B cell (primary cell): ENCODE data around the gene ANK3. TPM values are rescaled to one million over a fixed set of nuclear protein-coding genes. Genes with fewer than 3 reads are reported as not detected.
A peak's percentile ranks its signal among the peaks of the same experiment; 100 is the strongest.

Source experiments
- ATAC-seq: fragments of 200-7000 bp; cut with Tn5 transposase; one replicate; pipeline ENCODE4 v1.10.0; 2021; ENCODE audit warnings: low read depth, mild to moderate bottlenecking, moderate number of reproducible peaks, moderate library complexity
- CTCF ChIA-PET: fragments of 350-600 bp; sonication (Branson Sonifier 250); formaldehyde crosslinking; loops from one replicate; lab custom pipeline; 2021; ENCODE audit warnings: antibody characterized with exemption, inconsistent platforms; lab: Charles Lee
- POLR2A ChIA-PET: fragments of 350-600 bp; sonication (Branson Sonifier 250); formaldehyde crosslinking; loops from one replicate; lab custom pipeline; 2021; ENCODE audit warnings: antibody characterized with exemption; lab: Charles Lee
- DNase-seq: peaks from one replicate; pipeline ENCODE4 v3.0.0; 2013
- H2AFZ ChIP-seq: 2 replicates; pipeline ENCODE4 v1.6.1; 2012; ENCODE audit warnings: mild to moderate bottlenecking, low read depth, low read length; ENCODE audit not compliant: insufficient read depth, poor library complexity, severe bottlenecking
- H3K27ac ChIP-seq, 2 donors: 1 replicate in 1 of 2; 2 replicates in 1 of 2; pipeline ENCODE4 v1.5.1; 2012 to 2013; ENCODE audit warnings: low read length in 2 of 2, mild to moderate bottlenecking in 2 of 2, moderate library complexity in 1 of 2
- H3K27me3 ChIP-seq, 4 experiments: fragments of 200-600 bp in 1 of 4; sonication (generic) in 1 of 4; replicated peaks in 1 of 4; 1 replicate in 2 of 4; 2 replicates in 2 of 4; pipeline versions ENCODE4 v1.6.1 to v1.7.0; 2013 to 2016; ENCODE audit warnings: low read length in 3 of 4, mild to moderate bottlenecking in 2 of 4, mixed read lengths in 1 of 4, moderate library complexity in 1 of 4; ENCODE audit not compliant: insufficient read depth in 4 of 4, control insufficient read depth in 3 of 4; ENCODE audit errors: control extremely low read depth in 1 of 4
- H3K36me3 ChIP-seq, 2 experiments: replicated peaks in 1 of 2; 1 replicate in 1 of 2; 2 replicates in 1 of 2; pipeline versions ENCODE4 v1.6.1 to v1.7.1; 2013; ENCODE audit warnings: low read length in 1 of 2; ENCODE audit not compliant: insufficient read depth in 2 of 2, control insufficient read depth in 1 of 2; ENCODE audit errors: control extremely low read depth in 1 of 2, extremely low read depth in 1 of 2
- H3K4me1 ChIP-seq, 2 donors: fragments of 200-600 bp in 1 of 2; sonication (generic) in 1 of 2; 1 replicate in 1 of 2; 2 replicates in 1 of 2; pipeline versions ENCODE4 v1.5.1 to v1.6.1; 2013 to 2017; ENCODE audit warnings: low read length in 2 of 2; ENCODE audit not compliant: control insufficient read depth in 2 of 2, insufficient read depth in 2 of 2
- H3K4me2 ChIP-seq: replicated peaks from 2 replicates; pipeline ENCODE3; 2012; ENCODE audit warnings: mild to moderate bottlenecking, low read depth, low read length; ENCODE audit not compliant: poor library complexity, severe bottlenecking
- H3K4me3 ChIP-seq, 5 experiments: fragments of 200-600 bp in 1 of 5; sonication (generic) in 1 of 5; 1 replicate in 3 of 5; 2 replicates in 2 of 5; pipeline versions ENCODE4 v1.5.1 to v1.7.0; 2011 to 2016; ENCODE audit warnings: low read length in 4 of 5, mild to moderate bottlenecking in 4 of 5, low read depth in 2 of 5, control low read depth in 1 of 5, moderate library complexity in 1 of 5; ENCODE audit not compliant: insufficient read depth in 1 of 5; ENCODE audit errors: control extremely low read depth in 1 of 5, extremely low read depth in 1 of 5
- H3K79me2 ChIP-seq: fragments of 200-600 bp; sonication (generic); one replicate; pipeline ENCODE4 v1.6.0; 2016; ENCODE audit warnings: low read length; ENCODE audit not compliant: control insufficient read depth, insufficient read depth
- H3K9ac ChIP-seq: fragments of 200-600 bp; sonication (generic); 2 replicates; pipeline ENCODE4 v1.6.1; 2017; ENCODE audit warnings: mild to moderate bottlenecking, low read length, moderate library complexity
- H3K9me3 ChIP-seq, 3 donors: one replicate each; pipeline versions ENCODE4 v1.6.1 to v1.7.1; 2013; ENCODE audit warnings: low read length in 2 of 3; ENCODE audit not compliant: control insufficient read depth in 2 of 3, insufficient read depth in 1 of 3; ENCODE audit errors: control extremely low read depth in 1 of 3
- H4K20me1 ChIP-seq: 2 replicates; pipeline ENCODE4 v1.6.0; 2012; ENCODE audit warnings: mild to moderate bottlenecking, low read length; ENCODE audit not compliant: insufficient read depth, control insufficient read depth, poor library complexity, severe bottlenecking
- H3K27ac Mint-ChIP-seq: one replicate; pipeline ENCODE4 v1.8.0; 2021; ENCODE audit warnings: mixed read lengths
- H3K27me3 Mint-ChIP-seq: one replicate; pipeline ENCODE4 v1.8.0; 2021; ENCODE audit warnings: mixed read lengths
- H3K4me1 Mint-ChIP-seq: one replicate; pipeline ENCODE4 v1.8.0; 2021; ENCODE audit warnings: mixed read lengths
- H3K4me3 Mint-ChIP-seq: one replicate; pipeline ENCODE4 v1.8.0; 2021; ENCODE audit warnings: mixed read lengths
- H3K9me3 Mint-ChIP-seq: one replicate; pipeline ENCODE4 v1.8.0; 2022; ENCODE audit warnings: mixed read lengths; ENCODE audit not compliant: insufficient read depth
- EZH2 ChIP-seq: IDR thresholded peaks from 2 replicates; pipeline ENCODE4 v1.6.1; 2012; ENCODE audit warnings: borderline replicate concordance, low read depth, mild to moderate bottlenecking, moderate library complexity, low read length; ENCODE audit not compliant: insufficient read depth, poor library complexity, severe bottlenecking
- WGBS: methylation state at CpG from one replicate; pipeline ENCODE4 v1.1.5; 2013; ENCODE audit warnings: missing lambda C conversion rate; ENCODE audit not compliant: insufficient coverage; 5-methylcytosine and 5-hydroxymethylcytosine counted together
- intact Hi-C: fragments of 100-400 bp; cut with micrococcal nuclease; formaldehyde crosslinking; loops from one replicate; pipeline ENCODE4 v1.10.0; 2022
- polyA plus RNA-seq: library from polyadenylated mRNA; depleted of rRNA; stranded (reverse); fragments of >200 nt; gene quantifications from 2 replicates; pipeline ENCODE4 v1.2.3, GENCODE V29; 2012
- total RNA-seq, 2 donors: library from RNA; stranded (reverse); fragments of 120-200 nt in 1 of 2; gene quantifications; 1 replicate in 1 of 2; 2 replicates in 1 of 2; pipeline versions ENCODE4 v1.2.3 to v1.2.4, GENCODE V29; 2013 to 2022
- TF ChIP-seq, protein P1 (sequence below): fragments of 200-600 bp; IDR thresholded peaks from one replicate; pipeline ENCODE4 v1.8.0; 2022; ENCODE audit warnings: antibody characterized with exemption, mild to moderate bottlenecking

The ANK3 gene
- total and polyA plus RNA-seq, 2 donors (not counting 1 experiment from before 2014, with no cell fraction given): 4.9 to 21.6 TPM

DNA sequence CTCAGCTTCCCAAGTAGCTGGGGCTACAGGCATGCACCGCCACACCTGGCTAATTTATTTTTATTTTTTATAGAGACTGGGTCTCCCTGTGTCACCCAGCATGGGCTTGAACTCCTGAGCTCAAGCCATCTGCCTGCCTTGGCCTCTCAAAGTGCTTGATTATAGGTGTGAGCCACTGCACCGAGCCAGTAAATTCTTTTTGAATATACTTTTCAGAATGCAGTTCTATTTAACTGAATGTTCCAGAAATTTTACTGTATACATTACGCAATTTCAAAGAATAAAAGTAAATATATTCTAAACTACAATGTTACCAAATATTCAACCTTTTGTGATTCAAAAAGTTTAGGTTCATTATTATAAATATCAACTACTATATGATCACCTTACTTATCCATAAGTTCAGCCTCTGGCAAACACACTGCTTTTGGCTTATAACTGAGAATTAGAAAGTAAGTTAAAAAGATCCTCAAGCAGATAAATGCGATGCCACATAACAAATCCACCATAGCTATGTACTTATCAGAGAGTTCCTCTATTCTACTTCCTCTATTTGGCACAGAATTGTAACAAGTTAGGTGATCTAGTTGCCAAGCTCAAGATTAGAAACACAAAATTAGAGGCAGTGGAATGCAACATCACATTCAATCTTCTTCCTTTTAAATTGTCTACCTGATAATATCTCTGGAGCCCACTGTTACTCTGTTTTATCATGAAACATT, 118.2 kb downstream of the ANK3 start:
- Histone ChIP-seq H4K20me1 (no peaks in the 10 kb centered on the region), H3K4me3 (no peak overlapping the region), H3K9ac (no peak overlapping the region), H3K9me3 (peaks cover 0 to 2% (median 0%) of the 10 kb centered on the region in 3 donors), H3K27ac (peak overlapping the region in 1 of 2 donors; percentile 7), H2AFZ (peak overlapping the region; percentile 4), H3K36me3 (no peaks in the 10 kb centered on the region), H3K4me2 (peak overlapping the region; percentile 10), H3K27me3 (no peaks in the 10 kb centered on the region), H3K79me2 (no peaks in the 10 kb centered on the region), H3K4me1 (peaks cover 8 to 12% of the 10 kb centered on the region in 2 donors)
- ChIA-PET CTCF (interaction anchor here (0.9 to 1.7 kb wide), 5 partner anchors 33 to 161 kb away, joined by 3 to 7 read pairs (median 3); no protein-coding TSS in a partner anchor), POLR2A (interaction anchor here (0.6 to 1.4 kb wide), 2 partner anchors 12 to 17 kb away, joined by 4 to 5 read pairs; no protein-coding TSS in a partner anchor)
- H3K4me1 Mint-ChIP-seq: peaks cover 11% of the 10 kb centered on the region
- ATAC-seq (peak; percentile 87), DNase-seq (peak; percentile 56)
- H3K9me3 Mint-ChIP-seq: peaks cover 3% of the 10 kb centered on the region
- TF ChIP-seq EZH2: no peak
- TF ChIP-seq, protein P1, sequence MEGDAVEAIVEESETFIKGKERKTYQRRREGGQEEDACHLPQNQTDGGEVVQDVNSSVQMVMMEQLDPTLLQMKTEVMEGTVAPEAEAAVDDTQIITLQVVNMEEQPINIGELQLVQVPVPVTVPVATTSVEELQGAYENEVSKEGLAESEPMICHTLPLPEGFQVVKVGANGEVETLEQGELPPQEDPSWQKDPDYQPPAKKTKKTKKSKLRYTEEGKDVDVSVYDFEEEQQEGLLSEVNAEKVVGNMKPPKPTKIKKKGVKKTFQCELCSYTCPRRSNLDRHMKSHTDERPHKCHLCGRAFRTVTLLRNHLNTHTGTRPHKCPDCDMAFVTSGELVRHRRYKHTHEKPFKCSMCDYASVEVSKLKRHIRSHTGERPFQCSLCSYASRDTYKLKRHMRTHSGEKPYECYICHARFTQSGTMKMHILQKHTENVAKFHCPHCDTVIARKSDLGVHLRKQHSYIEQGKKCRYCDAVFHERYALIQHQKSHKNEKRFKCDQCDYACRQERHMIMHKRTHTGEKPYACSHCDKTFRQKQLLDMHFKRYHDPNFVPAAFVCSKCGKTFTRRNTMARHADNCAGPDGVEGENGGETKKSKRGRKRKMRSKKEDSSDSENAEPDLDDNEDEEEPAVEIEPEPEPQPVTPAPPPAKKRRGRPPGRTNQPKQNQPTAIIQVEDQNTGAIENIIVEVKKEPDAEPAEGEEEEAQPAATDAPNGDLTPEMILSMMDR: no peak
- intact Hi-C loops: loop anchor here (5.0 kb wide), 1 partner anchor 34 kb away; no protein-coding TSS in a partner anchor
- peak overlapping the region; percentile 20 for H3K4me3 Mint-ChIP-seq
- H3K27ac Mint-ChIP-seq: peak overlapping the region; percentile 71
- no CpG with 5 or more reads among the region's 4 CpGs for WGBS
- no peaks in the 10 kb centered on the region for H3K27me3 Mint-ChIP-seq

DNA sequence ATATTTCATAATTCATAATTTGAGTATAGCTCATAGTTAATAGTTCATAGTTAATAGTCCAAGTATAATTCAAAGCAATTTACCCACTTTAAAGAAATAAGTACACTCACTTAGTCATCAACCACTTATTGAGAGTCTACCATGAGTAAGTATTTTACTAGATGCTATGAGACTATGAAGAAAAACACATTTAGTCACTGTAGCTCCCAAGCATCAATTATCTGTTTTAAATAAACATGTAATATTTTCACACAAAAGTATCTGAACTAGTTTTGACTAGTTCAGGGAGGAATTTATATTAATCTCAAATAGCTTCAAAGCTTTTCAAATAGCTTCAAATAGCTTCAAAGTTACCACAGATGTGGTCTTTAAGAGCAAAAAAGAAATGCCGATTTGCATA, 119.2 kb downstream of the ANK3 start:
- ChIA-PET POLR2A (no interaction called here), CTCF (interaction anchor here (1.0 kb wide), 1 partner anchor 66 kb away, joined by 3 read pairs; no protein-coding TSS in a partner anchor)
- no peaks in the 10 kb centered on the region for H3K27me3 Mint-ChIP-seq
- no peak overlapping the region for H3K4me3 Mint-ChIP-seq
- TF ChIP-seq, protein P1: no peak
- no peak for TF ChIP-seq EZH2
- H3K27ac Mint-ChIP-seq: no peak overlapping the region
- H3K36me3 ChIP-seq: no peaks in the 10 kb centered on the region
- H3K4me1 Mint-ChIP-seq: peaks cover 13% of the 10 kb centered on the region
- H3K27me3 ChIP-seq: no peaks in the 10 kb centered on the region
- no peak overlapping the region for H3K9ac ChIP-seq
- no peak for DNase-seq
- H3K9me3 ChIP-seq: peaks cover 0 to 2% (median 0%) of the 10 kb centered on the region in 3 donors
- no peak overlapping the region for H2AFZ ChIP-seq
- H3K4me3 ChIP-seq: no peak overlapping the region
- ATAC-seq: no peak
- no CpG with 5 or more reads among the region's 1 CpG for WGBS
- no peaks in the 10 kb centered on the region for H3K79me2 ChIP-seq
- intact Hi-C loops: loop anchor here (5.0 kb wide), 1 partner anchor 33 kb away; no protein-coding TSS in a partner anchor
- no peak overlapping the region for H3K4me2 ChIP-seq
- no peak overlapping the region for H3K27ac ChIP-seq
- no peaks in the 10 kb centered on the region for H4K20me1 ChIP-seq
- peaks cover 3% of the 10 kb centered on the region for H3K9me3 Mint-ChIP-seq
- peaks cover 8 to 12% of the 10 kb centered on the region in 2 donors for H3K4me1 ChIP-seq
